CD14-positive monocyte (primary cell): ENCODE data around the gene WWOX. TPM values are rescaled to one million over a fixed set of nuclear protein-coding genes. Genes with fewer than 3 reads are reported as not detected.
A peak's percentile ranks its signal among the peaks of the same experiment; 100 is the strongest.

Source experiments
- DNase-seq, 3 donors: peaks; one replicate each; pipeline ENCODE4 v3.0.0-alpha.2; 2011 to 2022
- H2AFZ ChIP-seq: 2 replicates; pipeline ENCODE4 v1.6.0; 2012; ENCODE audit warnings: mild to moderate bottlenecking, low read depth, low read length, inconsistent platforms; ENCODE audit not compliant: insufficient read depth, poor library complexity, severe bottlenecking
- H3K27ac ChIP-seq, 2 donors: 1 replicate in 1 of 2; 2 replicates in 1 of 2; pipeline ENCODE4 v1.5.1; 2012 to 2013; ENCODE audit warnings: low read length in 2 of 2, control low read depth in 1 of 2, inconsistent platforms in 1 of 2, low read depth in 1 of 2, mild to moderate bottlenecking in 1 of 2
- H3K27me3 ChIP-seq, 2 donors: one replicate each; pipeline versions ENCODE4 v1.6.0 to v1.6.1; 2011 to 2013; ENCODE audit warnings: low read length in 2 of 2; ENCODE audit not compliant: control insufficient read depth in 2 of 2, insufficient read depth in 2 of 2
- H3K36me3 ChIP-seq, 2 donors: replicated peaks in 1 of 2; 1 replicate in 1 of 2; 2 replicates in 1 of 2; pipeline versions ENCODE4 v1.5.1 to v1.6.1; 2012 to 2013; ENCODE audit warnings: low read length in 2 of 2, control low read depth in 1 of 2, inconsistent platforms in 1 of 2, mild to moderate bottlenecking in 1 of 2; ENCODE audit not compliant: insufficient read depth in 2 of 2, control insufficient read depth in 1 of 2
- H3K4me1 ChIP-seq, 2 donors: 1 replicate in 1 of 2; 2 replicates in 1 of 2; pipeline versions ENCODE4 v1.5.1 to v1.6.1; 2012 to 2013; ENCODE audit warnings: low read length in 2 of 2, control low read depth in 1 of 2, inconsistent platforms in 1 of 2, mild to moderate bottlenecking in 1 of 2, moderate library complexity in 1 of 2; ENCODE audit not compliant: insufficient read depth in 2 of 2, control insufficient read depth in 1 of 2
- H3K4me2 ChIP-seq: replicated peaks from 2 replicates; pipeline ENCODE3; 2012; ENCODE audit warnings: low read length, moderate library complexity, mild to moderate bottlenecking; ENCODE audit not compliant: poor library complexity, severe bottlenecking; ENCODE audit errors: extremely low read depth
- H3K4me3 ChIP-seq, 3 experiments: fragments of 200-600 bp in 1 of 3; sonication (generic) in 1 of 3; replicated peaks in 1 of 3; 1 replicate in 2 of 3; 2 replicates in 1 of 3; pipeline ENCODE4 v1.5.1; 2011 to 2013; ENCODE audit warnings: low read length in 3 of 3, mild to moderate bottlenecking in 3 of 3, control low read depth in 2 of 3, low read depth in 2 of 3, inconsistent platforms in 1 of 3, moderate library complexity in 1 of 3
- H3K79me2 ChIP-seq: 2 replicates; pipeline ENCODE4 v1.6.0; 2012; ENCODE audit warnings: mild to moderate bottlenecking, control low read depth, inconsistent platforms, low read length, moderate library complexity; ENCODE audit not compliant: insufficient read depth
- H3K9ac ChIP-seq: 2 replicates; pipeline ENCODE4 v1.6.0; 2017; ENCODE audit warnings: low read length, mild to moderate bottlenecking; ENCODE audit not compliant: insufficient read depth, poor library complexity, severe bottlenecking
- H3K9me3 ChIP-seq, 2 donors: replicated peaks in 1 of 2; 1 replicate in 1 of 2; 2 replicates in 1 of 2; pipeline versions ENCODE4 v1.5.1 to v1.6.1; 2012 to 2013; ENCODE audit warnings: low read length in 2 of 2, control low read depth in 1 of 2; ENCODE audit not compliant: control insufficient read depth in 1 of 2, insufficient read depth in 1 of 2
- H4K20me1 ChIP-seq: 2 replicates; pipeline ENCODE4 v1.6.0; 2012; ENCODE audit warnings: mild to moderate bottlenecking, low read length, control low read depth, moderate library complexity; ENCODE audit not compliant: insufficient read depth
- H3K27ac Mint-ChIP-seq, 7 donors: one replicate each; pipeline ENCODE4 v1.8.0; 2020; ENCODE audit warnings: mild to moderate bottlenecking in 7 of 7, mixed read lengths in 7 of 7, moderate library complexity in 6 of 7, inconsistent platforms in 2 of 7
- H3K27me3 Mint-ChIP-seq, 3 donors: one replicate each; pipeline ENCODE4 v1.8.0; 2021 to 2022; ENCODE audit warnings: low read depth in 3 of 3, mild to moderate bottlenecking in 3 of 3, mixed read lengths in 3 of 3, moderate library complexity in 3 of 3, inconsistent platforms in 1 of 3
- H3K36me3 Mint-ChIP-seq, 2 donors: one replicate each; pipeline ENCODE4 v1.8.0; 2020; ENCODE audit warnings: mixed read lengths in 2 of 2, inconsistent platforms in 1 of 2, mild to moderate bottlenecking in 1 of 2
- H3K4me1 Mint-ChIP-seq: one replicate; pipeline ENCODE4 v1.8.0; 2020; ENCODE audit warnings: mild to moderate bottlenecking, mixed read lengths
- H3K4me3 Mint-ChIP-seq, 2 donors: one replicate each; pipeline ENCODE4 v1.8.0; 2020; ENCODE audit warnings: mild to moderate bottlenecking in 2 of 2, mixed read lengths in 2 of 2, moderate library complexity in 1 of 2
- H3K9me3 Mint-ChIP-seq, 7 donors: one replicate each; pipeline ENCODE4 v1.8.0; 2020 to 2022; ENCODE audit warnings: mixed read lengths in 7 of 7, mild to moderate bottlenecking in 6 of 7, moderate library complexity in 6 of 7, inconsistent platforms in 2 of 7
- WGBS: methylation state at CpG from one replicate; pipeline ENCODE4 v1.1.5; 2013; ENCODE audit warnings: missing lambda C conversion rate; ENCODE audit not compliant: insufficient coverage; 5-methylcytosine and 5-hydroxymethylcytosine counted together
- intact Hi-C, 2 donors: fragments of 100-400 bp; cut with micrococcal nuclease; formaldehyde crosslinking; loops; one replicate each; pipeline versions ENCODE4 v1.15.0 to v1.15.1; 2023
- polyA plus RNA-seq, 3 donors: library from polyadenylated mRNA; depleted of rRNA in 1 of 3; unstranded in 2 of 3; stranded (reverse) in 1 of 3; fragments of 300-500 nt in 2 of 3; fragments of >200 nt in 1 of 3; fragmentation: Illumina TruSeq in 2 of 3; gene quantifications; 1 replicate in 2 of 3; 2 replicates in 1 of 3; pipeline ENCODE4 v1.2.3, GENCODE V29; 2012 to 2021
- TF ChIP-seq, protein P1 (sequence below): fragments of 200-600 bp; IDR thresholded peaks from one replicate; pipeline ENCODE4 v1.8.0; 2022; ENCODE audit warnings: antibody characterized with exemption, mild to moderate bottlenecking

Gene WWOX
- polyA plus RNA-seq, 3 donors = 4.0 to 7.0 (median 6.3) TPM

- H3K36me3 Mint-ChIP-seq = peaks cover 0 to 4% of the 10 kb centered on the region in 2 donors
- DNase-seq = peak; percentile 38 to 82 (median 41)
- intact Hi-C loops = no loop called here
- peak overlapping the region in 4 of 7 donors; percentile 12 to 90 (median 55) for H3K27ac Mint-ChIP-seq
- H3K27me3 Mint-ChIP-seq = peaks cover 3 to 8% (median 4%) of the 10 kb centered on the region in 3 donors
- no peak overlapping the region for H3K4me3 Mint-ChIP-seq
- no peak overlapping the region for H3K4me3 ChIP-seq
- H3K27ac ChIP-seq = no peak overlapping the region
- H3K9me3 ChIP-seq = no peaks in the 10 kb centered on the region
- WGBS = 83% methylated on average over 2 of the region's 3 CpGs
- no peaks in the 10 kb centered on the region for H3K27me3 ChIP-seq
- H3K36me3 ChIP-seq = no peaks in the 10 kb centered on the region
- H3K79me2 ChIP-seq = no peaks in the 10 kb centered on the region
- H4K20me1 ChIP-seq = no peaks in the 10 kb centered on the region
- H3K4me1 Mint-ChIP-seq = peaks cover 21% of the 10 kb centered on the region
- H3K4me1 ChIP-seq = peaks cover 18 to 22% of the 10 kb centered on the region in 2 donors
- TF ChIP-seq, protein P1, sequence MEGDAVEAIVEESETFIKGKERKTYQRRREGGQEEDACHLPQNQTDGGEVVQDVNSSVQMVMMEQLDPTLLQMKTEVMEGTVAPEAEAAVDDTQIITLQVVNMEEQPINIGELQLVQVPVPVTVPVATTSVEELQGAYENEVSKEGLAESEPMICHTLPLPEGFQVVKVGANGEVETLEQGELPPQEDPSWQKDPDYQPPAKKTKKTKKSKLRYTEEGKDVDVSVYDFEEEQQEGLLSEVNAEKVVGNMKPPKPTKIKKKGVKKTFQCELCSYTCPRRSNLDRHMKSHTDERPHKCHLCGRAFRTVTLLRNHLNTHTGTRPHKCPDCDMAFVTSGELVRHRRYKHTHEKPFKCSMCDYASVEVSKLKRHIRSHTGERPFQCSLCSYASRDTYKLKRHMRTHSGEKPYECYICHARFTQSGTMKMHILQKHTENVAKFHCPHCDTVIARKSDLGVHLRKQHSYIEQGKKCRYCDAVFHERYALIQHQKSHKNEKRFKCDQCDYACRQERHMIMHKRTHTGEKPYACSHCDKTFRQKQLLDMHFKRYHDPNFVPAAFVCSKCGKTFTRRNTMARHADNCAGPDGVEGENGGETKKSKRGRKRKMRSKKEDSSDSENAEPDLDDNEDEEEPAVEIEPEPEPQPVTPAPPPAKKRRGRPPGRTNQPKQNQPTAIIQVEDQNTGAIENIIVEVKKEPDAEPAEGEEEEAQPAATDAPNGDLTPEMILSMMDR = no peak
- H3K9ac ChIP-seq = no peak overlapping the region
- no peak overlapping the region for H2AFZ ChIP-seq
- no peak overlapping the region for H3K4me2 ChIP-seq
- H3K9me3 Mint-ChIP-seq = peaks cover 0 to 3% (median 0%) of the 10 kb centered on the region in 7 donors
Measured at GRCh38 chr16:79082970-79083369, 983.5 kb downstream of the WWOX start.

- H3K4me2 ChIP-seq = peak overlapping the region; percentile 28
- Mint-ChIP-seq H3K27ac (peak overlapping the region in 3 of 7 donors; percentile 66 to 74 (median 69)), H3K27me3 (peaks cover 0 to 5% (median 2%) of the 10 kb centered on the region in 3 donors), H3K9me3 (peaks cover 0 to 3% (median 0%) of the 10 kb centered on the region in 7 donors), H3K4me1 (peaks cover 22% of the 10 kb centered on the region), H3K4me3 (peak overlapping the region in 1 of 2 donors; percentile 76), H3K36me3 (peaks cover 0 to 5% of the 10 kb centered on the region in 2 donors)
- TF ChIP-seq, protein P1 = no peak
- H4K20me1 ChIP-seq = no peaks in the 10 kb centered on the region
- no peak overlapping the region for H3K9ac ChIP-seq
- 68% methylated on average over 13 of the region's 18 CpGs for WGBS
- H3K36me3 ChIP-seq = no peaks in the 10 kb centered on the region
- peak in 2 of 3 donors; percentile 40 to 44 for DNase-seq
- no peaks in the 10 kb centered on the region for H3K9me3 ChIP-seq
- peak overlapping the region in 1 of 3 experiments; percentile 6 for H3K4me3 ChIP-seq
- H3K27ac ChIP-seq = no peak overlapping the region
- intact Hi-C loops = no loop called here
- H3K27me3 ChIP-seq = no peaks in the 10 kb centered on the region
- peak overlapping the region; percentile 2 for H2AFZ ChIP-seq
- H3K4me1 ChIP-seq = peaks cover 18 to 22% of the 10 kb centered on the region in 2 donors
- no peaks in the 10 kb centered on the region for H3K79me2 ChIP-seq
Measured at GRCh38 chr16:79083508-79084299, 984.2 kb downstream of the WWOX start.
